ENCODE measurements around the gene PEX11G. TPM values are rescaled to one million over a fixed set of nuclear protein-coding genes. Genes with fewer than 3 reads are reported as not detected.

The PEX11G gene
- polyA plus RNA-seq (2012; ENCODE audit: low read depth, missing spikeins) = 2.3 TPM

- peak; percentile 99 for DNase-seq (ENCODE audit: insufficient read length, low spot score)
- peak; percentile 96 for FAIRE-seq
- no peak for TF ChIP-seq POU2F2 (IDR thresholded peaks at IDR 0.05; ENCODE audit: low read depth, low read length)
- TF ChIP-seq TAF1 (IDR thresholded peaks at IDR 0.05; ENCODE audit: low read depth, low read length) = no peak
- peak; percentile 50; the same call in 1 of the 2 replicates for TF ChIP-seq POLR2A (IDR thresholded peaks at IDR 0.05; ENCODE audit: low read depth, low read length)
- TF ChIP-seq PAX5 (IDR thresholded peaks at IDR 0.05; ENCODE audit: insufficient read depth, low read length, severe bottlenecking) = no peak
- TF ChIP-seq POLR2AphosphoS5 (IDR thresholded peaks at IDR 0.05; ENCODE audit: low read depth, low read length) = 0 out of 2 replicates have a peak, but pooled peaks have one; percentile 27
- TF ChIP-seq SPI1 (IDR thresholded peaks at IDR 0.05; ENCODE audit: low read depth, low read length) = no peak
Observed at GRCh38 chr19:7488736-7489353, at the start of gene PEX11G. Gene PEX11G (minus strand): TSS chr19:7489035. CDS start chr19:7489010, 25 bp downstream.

GRCh38 chr19:7535998-7536695, 47.3 kb upstream of the PEX11G start:
- no peak; the same call in 1 of the 2 replicates for TF ChIP-seq POLR2A (IDR thresholded peaks at IDR 0.05; ENCODE audit: low read depth, low read length)
- TF ChIP-seq POU2F2 (IDR thresholded peaks at IDR 0.05; ENCODE audit: low read depth, low read length) = no peak
- no peak for TF ChIP-seq TAF1 (IDR thresholded peaks at IDR 0.05; ENCODE audit: low read depth, low read length)
- no peak for TF ChIP-seq PAX5 (IDR thresholded peaks at IDR 0.05; ENCODE audit: insufficient read depth, low read length, severe bottlenecking)
- TF ChIP-seq SPI1 (IDR thresholded peaks at IDR 0.05; ENCODE audit: low read depth, low read length) = no peak; the same call in 1 of the 2 replicates
- TF ChIP-seq POLR2AphosphoS5 (IDR thresholded peaks at IDR 0.05; ENCODE audit: low read depth, low read length) = no peak
- DNase-seq (ENCODE audit: insufficient read length, low spot score) = no peak
- FAIRE-seq = peak; percentile 26

- TF ChIP-seq POLR2A (IDR thresholded peaks at IDR 0.05; ENCODE audit: low read depth, low read length) (no peak; the same call in 1 of the 2 replicates), POLR2AphosphoS5 (IDR thresholded peaks at IDR 0.05; ENCODE audit: low read depth, low read length) (peak; percentile 47; the same call in 1 of the 2 replicates), POU2F2 (IDR thresholded peaks at IDR 0.05; ENCODE audit: low read depth, low read length) (peak; percentile 83), PAX5 (IDR thresholded peaks at IDR 0.05; ENCODE audit: insufficient read depth, low read length, severe bottlenecking) (no peak), TAF1 (IDR thresholded peaks at IDR 0.05; ENCODE audit: low read depth, low read length) (no peak), SPI1 (IDR thresholded peaks at IDR 0.05; ENCODE audit: low read depth, low read length) (0 out of 2 replicates have a peak, but pooled peaks have one; percentile 11)
- DNase-seq (ENCODE audit: insufficient read length, low spot score) = peak; percentile 98
- peak; percentile 100 for FAIRE-seq
Observed at GRCh38 chr19:7535047-7535997, 46.5 kb upstream of the PEX11G start, which contains the start of gene PNPLA6. Gene PNPLA6 (plus strand): TSS chr19:7535717. CDS start chr19:7535789, 72 bp downstream.

DNA sequence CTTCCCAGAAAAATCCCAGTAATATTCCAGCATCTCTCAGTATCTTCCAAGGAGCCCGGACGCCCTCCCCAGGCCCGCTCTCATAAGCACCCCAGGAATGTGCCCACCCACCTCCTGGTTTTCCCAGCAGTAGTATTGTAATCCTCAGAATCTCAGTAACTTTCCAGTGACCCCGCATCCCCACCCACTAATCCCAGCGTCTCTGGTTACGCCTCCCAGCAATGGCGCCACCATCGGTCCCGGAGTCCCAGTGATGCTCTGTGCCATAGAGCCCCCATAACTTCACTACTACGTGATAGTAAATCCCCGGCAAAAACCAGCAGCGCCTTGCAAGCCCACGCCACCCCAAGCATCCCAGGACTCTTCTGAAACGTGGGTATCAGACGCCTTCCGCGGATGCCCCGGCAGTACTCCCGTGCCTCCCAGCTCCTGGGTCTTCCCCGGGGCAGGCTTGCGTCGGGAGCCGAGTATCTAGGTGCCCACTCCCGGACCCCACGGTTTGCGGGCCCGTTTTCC, 45.8 kb upstream of the PEX11G start:
- FAIRE-seq (peak; percentile 28), DNase-seq (ENCODE audit: insufficient read length, low spot score) (no peak)
- no peak for TF ChIP-seq SPI1 (IDR thresholded peaks at IDR 0.05; ENCODE audit: low read depth, low read length)
- no peak for TF ChIP-seq POLR2A (IDR thresholded peaks at IDR 0.05; ENCODE audit: low read depth, low read length)
- no peak for TF ChIP-seq POLR2AphosphoS5 (IDR thresholded peaks at IDR 0.05; ENCODE audit: low read depth, low read length)
- TF ChIP-seq TAF1 (IDR thresholded peaks at IDR 0.05; ENCODE audit: low read depth, low read length) = no peak
- no peak for TF ChIP-seq POU2F2 (IDR thresholded peaks at IDR 0.05; ENCODE audit: low read depth, low read length)
- no peak for TF ChIP-seq PAX5 (IDR thresholded peaks at IDR 0.05; ENCODE audit: insufficient read depth, low read length, severe bottlenecking)

GRCh38 chr19:7533925-7534480, 45.2 kb upstream of the PEX11G start:
- peak; percentile 98 for DNase-seq (ENCODE audit: insufficient read length, low spot score)
- peak; percentile 84 for FAIRE-seq
- no peak for TF ChIP-seq POLR2A (IDR thresholded peaks at IDR 0.05; ENCODE audit: low read depth, low read length)
- TF ChIP-seq SPI1 (IDR thresholded peaks at IDR 0.05; ENCODE audit: low read depth, low read length) = no peak
- no peak for TF ChIP-seq TAF1 (IDR thresholded peaks at IDR 0.05; ENCODE audit: low read depth, low read length)
- TF ChIP-seq PAX5 (IDR thresholded peaks at IDR 0.05; ENCODE audit: insufficient read depth, low read length, severe bottlenecking) = no peak
- TF ChIP-seq POU2F2 (IDR thresholded peaks at IDR 0.05; ENCODE audit: low read depth, low read length) = peak; percentile 23; the same call in 1 of the 2 replicates
- peak; percentile 60; the same call in 1 of the 2 replicates for TF ChIP-seq POLR2AphosphoS5 (IDR thresholded peaks at IDR 0.05; ENCODE audit: low read depth, low read length)

DNA sequence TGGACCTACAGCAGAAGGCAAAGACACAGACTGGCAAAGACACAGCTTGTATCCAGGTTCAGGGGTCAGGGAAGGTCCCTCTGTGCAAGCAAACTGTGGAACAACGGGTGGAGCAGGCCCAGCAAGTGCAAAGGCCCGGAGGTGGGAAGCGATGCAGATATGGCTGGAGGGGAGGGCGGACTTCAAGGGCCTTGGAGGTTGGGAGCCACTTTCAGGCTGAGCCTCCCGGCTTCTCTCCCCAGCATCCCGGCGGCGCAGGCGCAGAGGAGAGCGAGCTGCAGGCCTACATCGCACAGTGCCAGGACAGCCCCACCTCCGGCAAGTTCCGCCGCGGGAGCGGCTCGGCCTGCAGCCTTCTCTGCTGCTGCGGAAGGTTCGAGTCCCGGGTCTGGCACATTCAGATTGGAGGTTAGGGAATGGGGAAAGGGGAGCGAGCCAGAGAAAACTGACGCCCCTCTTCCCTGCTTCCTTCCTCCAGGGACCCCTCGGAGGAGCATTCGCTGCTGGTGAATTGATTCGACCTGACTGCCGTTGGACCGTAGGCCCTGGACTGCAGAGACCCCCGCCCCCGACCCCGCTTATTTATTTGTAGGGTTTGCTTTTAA, 44.5 kb upstream of the PEX11G start:
- no peak for TF ChIP-seq PAX5 (IDR thresholded peaks at IDR 0.05; ENCODE audit: insufficient read depth, low read length, severe bottlenecking)
- no peak for TF ChIP-seq POU2F2 (IDR thresholded peaks at IDR 0.05; ENCODE audit: low read depth, low read length)
- TF ChIP-seq TAF1 (IDR thresholded peaks at IDR 0.05; ENCODE audit: low read depth, low read length) = no peak
- TF ChIP-seq POLR2A (IDR thresholded peaks at IDR 0.05; ENCODE audit: low read depth, low read length) = no peak
- no peak for TF ChIP-seq POLR2AphosphoS5 (IDR thresholded peaks at IDR 0.05; ENCODE audit: low read depth, low read length)
- TF ChIP-seq SPI1 (IDR thresholded peaks at IDR 0.05; ENCODE audit: low read depth, low read length) = no peak
- FAIRE-seq (no peak), DNase-seq (ENCODE audit: insufficient read length, low spot score) (no peak)

DNA sequence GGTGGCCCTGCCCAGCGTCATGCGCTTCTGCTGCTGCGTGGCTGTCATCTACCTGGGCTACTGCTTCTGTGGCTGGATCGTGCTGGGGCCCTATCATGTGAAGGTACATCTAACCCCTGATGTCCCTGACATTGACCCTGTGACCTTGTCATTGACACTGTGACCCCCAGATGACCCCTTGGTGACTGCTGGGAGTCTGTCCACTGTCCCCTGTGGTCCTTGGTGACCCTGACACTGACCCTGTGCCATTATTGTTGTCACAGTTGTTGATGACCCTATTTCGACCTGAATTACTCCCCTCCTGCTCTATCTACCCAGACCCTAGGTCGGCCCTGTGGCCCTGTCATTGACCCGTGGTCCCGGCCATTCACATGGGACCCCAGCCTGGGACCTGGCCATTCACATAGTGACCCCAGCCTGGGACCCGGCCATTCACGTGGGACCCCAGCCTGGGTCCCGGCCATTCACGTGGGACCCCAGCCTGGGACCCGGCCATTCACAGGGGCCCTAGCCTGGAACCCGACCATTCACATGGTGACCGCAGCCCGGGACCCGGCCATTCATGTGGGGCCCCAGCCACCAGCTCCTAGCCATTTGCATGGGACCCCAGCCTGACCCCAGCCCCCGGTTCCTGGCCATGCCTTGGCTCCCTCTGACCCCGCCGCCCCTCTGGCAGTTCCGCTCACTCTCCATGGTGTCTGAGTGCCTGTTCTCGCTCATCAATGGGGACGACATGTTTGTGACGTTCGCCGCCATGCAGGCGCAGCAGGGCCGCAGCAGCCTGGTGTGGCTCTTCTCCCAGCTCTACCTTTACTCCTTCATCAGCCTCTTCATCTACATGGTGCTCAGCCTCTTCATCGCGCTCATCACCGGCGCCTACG, 41.0 kb upstream of the PEX11G start:
- TF ChIP-seq PAX5 (IDR thresholded peaks at IDR 0.05; ENCODE audit: insufficient read depth, low read length, severe bottlenecking) (no peak), POLR2A (IDR thresholded peaks at IDR 0.05; ENCODE audit: low read depth, low read length) (no peak), TAF1 (IDR thresholded peaks at IDR 0.05; ENCODE audit: low read depth, low read length) (no peak), SPI1 (IDR thresholded peaks at IDR 0.05; ENCODE audit: low read depth, low read length) (no peak), POLR2AphosphoS5 (IDR thresholded peaks at IDR 0.05; ENCODE audit: low read depth, low read length) (no peak), POU2F2 (IDR thresholded peaks at IDR 0.05; ENCODE audit: low read depth, low read length) (no peak)

More for the DNA sequence above, 41.0 kb upstream of the PEX11G start:
- FAIRE-seq = no peak
- DNase-seq (ENCODE audit: insufficient read length, low spot score) = no peak

Measured in GM12891 (cell line).